SU-DHL-6 (cell line): Measurements from ENCODE around the gene BMERB1.

Experiments used
- H2AFZ ChIP-seq: fragments of 200-600 bp; sonication (generic); 2 replicates; pipeline ENCODE4 v1.6.1; 2014; ENCODE audit warnings: low read depth, mild to moderate bottlenecking, moderate library complexity, mixed read lengths, antibody characterized with exemption, low read length; ENCODE audit not compliant: severe bottlenecking
- H3F3A ChIP-seq: fragments of 200-600 bp; shearing (Covaris generic); 2 replicates; pipeline ENCODE4 v1.6.0; 2016; ENCODE audit warnings: antibody characterized with exemption, mild to moderate bottlenecking; ENCODE audit not compliant: insufficient read depth
- H3K27ac ChIP-seq: fragments of 200-600 bp; sonication (generic); 2 replicates; pipeline ENCODE4 v1.5.1; 2016; ENCODE audit warnings: low read depth, mild to moderate bottlenecking, low read length, moderate library complexity, mixed read lengths
- H3K27me3 ChIP-seq: fragments of 200-600 bp; sonication (generic), shearing (Covaris generic); 2 replicates; pipeline ENCODE4 v1.6.0; 2014; ENCODE audit warnings: mild to moderate bottlenecking, low read length
- H3K36me3 ChIP-seq: fragments of 200-600 bp; sonication (generic); 2 replicates; pipeline ENCODE4 v1.6.1; 2014; ENCODE audit warnings: mild to moderate bottlenecking, low read length, mixed read lengths
- H3K4me2 ChIP-seq: fragments of 300-600, 200-600 bp; shearing (Covaris generic), sonication (generic); 2 replicates; pipeline ENCODE4 v1.6.0; 2014; ENCODE audit warnings: low read length, low read depth, mild to moderate bottlenecking; ENCODE audit not compliant: poor library complexity, severe bottlenecking
- H3K4me3 ChIP-seq: fragments of 200-600 bp; sonication (generic); 2 replicates; pipeline ENCODE4 v1.5.1; 2014; ENCODE audit warnings: antibody characterized with exemption, low read length, mild to moderate bottlenecking, mixed read lengths; ENCODE audit not compliant: insufficient read depth, poor library complexity, severe bottlenecking
- H3K79me2 ChIP-seq: fragments of 200-600 bp; sonication (generic); 2 replicates; pipeline ENCODE4 v1.6.1; 2014; ENCODE audit warnings: mild to moderate bottlenecking, low read length, moderate library complexity; ENCODE audit not compliant: insufficient read depth
- H3K9ac ChIP-seq: fragments of 200-600 bp; sonication (generic); 2 replicates; pipeline ENCODE4 v1.7.0; 2014; ENCODE audit warnings: mild to moderate bottlenecking, low read length
- H3K9me2 ChIP-seq: fragments of 200-600 bp; sonication (generic); replicated peaks from 2 replicates; pipeline ENCODE4 v1.6.1; 2014; ENCODE audit warnings: low read length; ENCODE audit not compliant: insufficient read depth
- H3K9me3 ChIP-seq: fragments of 200-600 bp; sonication (generic); 2 replicates; pipeline ENCODE4 v1.6.1; 2014; ENCODE audit warnings: low read length, mixed read lengths; ENCODE audit not compliant: insufficient read depth
- H4K20me1 ChIP-seq: fragments of 200-600 bp; sonication (generic); 2 replicates; pipeline ENCODE4 v1.6.1; 2014; ENCODE audit warnings: low read depth, mild to moderate bottlenecking, antibody characterized with exemption, low read length, moderate library complexity, mixed read lengths
- EZH2phosphoT487 ChIP-seq: fragments of 200-600 bp; sonication (generic), shearing (Covaris generic); conservative IDR thresholded peaks from 2 replicates; pipeline ENCODE4 v1.6.1; 2018; ENCODE audit warnings: mild to moderate bottlenecking, antibody characterized with exemption, low read length, moderate library complexity, mixed read lengths
- TF ChIP-seq, protein P1 (sequence below): fragments of 200-600 bp; sonication (generic); IDR thresholded peaks from one replicate; pipeline ENCODE4 v1.5.1; 2017; ENCODE audit warnings: antibody characterized with exemption, mild to moderate bottlenecking, low read length, moderate library complexity; ENCODE audit not compliant: insufficient read depth, poor library complexity, severe bottlenecking

BMERB1 gene

DNA sequence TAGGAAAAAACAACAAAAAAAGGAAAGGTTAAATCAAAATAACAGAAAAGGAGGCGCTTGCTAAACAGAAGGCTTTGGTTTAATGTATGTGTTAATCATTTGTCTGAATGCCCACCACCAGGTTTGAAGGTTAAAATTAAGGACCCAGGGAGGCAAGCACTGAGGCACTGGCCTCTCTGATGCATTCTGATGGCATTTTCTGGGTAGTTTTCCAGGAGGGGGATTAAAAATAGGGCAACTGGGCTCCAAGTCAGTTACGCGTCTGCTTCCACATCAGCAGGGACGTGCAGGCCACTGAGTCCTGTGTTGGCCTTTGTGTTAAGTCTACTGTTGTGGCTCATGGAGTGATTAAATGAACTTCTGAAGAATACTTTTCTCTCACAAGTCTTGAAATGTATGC, 181.6 kb downstream of the BMERB1 start:
- no peak overlapping the region for H3K9ac ChIP-seq
- no peak overlapping the region for H3K4me3 ChIP-seq
- H3K27ac ChIP-seq, result no peak overlapping the region
- H3K4me2 ChIP-seq, result no peak overlapping the region
- H3K9me2 ChIP-seq, result no peaks in the 10 kb centered on the region
- no peaks in the 10 kb centered on the region for H3K27me3 ChIP-seq
- no peaks in the 10 kb centered on the region for H4K20me1 ChIP-seq
- H3K9me3 ChIP-seq, result no peaks in the 10 kb centered on the region
- no peaks in the 10 kb centered on the region for H3F3A ChIP-seq
- H3K79me2 ChIP-seq, result no peaks in the 10 kb centered on the region
- H3K36me3 ChIP-seq, result peaks cover 30% of the 10 kb centered on the region
- TF ChIP-seq, protein P1, sequence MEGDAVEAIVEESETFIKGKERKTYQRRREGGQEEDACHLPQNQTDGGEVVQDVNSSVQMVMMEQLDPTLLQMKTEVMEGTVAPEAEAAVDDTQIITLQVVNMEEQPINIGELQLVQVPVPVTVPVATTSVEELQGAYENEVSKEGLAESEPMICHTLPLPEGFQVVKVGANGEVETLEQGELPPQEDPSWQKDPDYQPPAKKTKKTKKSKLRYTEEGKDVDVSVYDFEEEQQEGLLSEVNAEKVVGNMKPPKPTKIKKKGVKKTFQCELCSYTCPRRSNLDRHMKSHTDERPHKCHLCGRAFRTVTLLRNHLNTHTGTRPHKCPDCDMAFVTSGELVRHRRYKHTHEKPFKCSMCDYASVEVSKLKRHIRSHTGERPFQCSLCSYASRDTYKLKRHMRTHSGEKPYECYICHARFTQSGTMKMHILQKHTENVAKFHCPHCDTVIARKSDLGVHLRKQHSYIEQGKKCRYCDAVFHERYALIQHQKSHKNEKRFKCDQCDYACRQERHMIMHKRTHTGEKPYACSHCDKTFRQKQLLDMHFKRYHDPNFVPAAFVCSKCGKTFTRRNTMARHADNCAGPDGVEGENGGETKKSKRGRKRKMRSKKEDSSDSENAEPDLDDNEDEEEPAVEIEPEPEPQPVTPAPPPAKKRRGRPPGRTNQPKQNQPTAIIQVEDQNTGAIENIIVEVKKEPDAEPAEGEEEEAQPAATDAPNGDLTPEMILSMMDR, result no peak
- TF ChIP-seq EZH2phosphoT487, result no peak
- no peak overlapping the region for H2AFZ ChIP-seq

DNA sequence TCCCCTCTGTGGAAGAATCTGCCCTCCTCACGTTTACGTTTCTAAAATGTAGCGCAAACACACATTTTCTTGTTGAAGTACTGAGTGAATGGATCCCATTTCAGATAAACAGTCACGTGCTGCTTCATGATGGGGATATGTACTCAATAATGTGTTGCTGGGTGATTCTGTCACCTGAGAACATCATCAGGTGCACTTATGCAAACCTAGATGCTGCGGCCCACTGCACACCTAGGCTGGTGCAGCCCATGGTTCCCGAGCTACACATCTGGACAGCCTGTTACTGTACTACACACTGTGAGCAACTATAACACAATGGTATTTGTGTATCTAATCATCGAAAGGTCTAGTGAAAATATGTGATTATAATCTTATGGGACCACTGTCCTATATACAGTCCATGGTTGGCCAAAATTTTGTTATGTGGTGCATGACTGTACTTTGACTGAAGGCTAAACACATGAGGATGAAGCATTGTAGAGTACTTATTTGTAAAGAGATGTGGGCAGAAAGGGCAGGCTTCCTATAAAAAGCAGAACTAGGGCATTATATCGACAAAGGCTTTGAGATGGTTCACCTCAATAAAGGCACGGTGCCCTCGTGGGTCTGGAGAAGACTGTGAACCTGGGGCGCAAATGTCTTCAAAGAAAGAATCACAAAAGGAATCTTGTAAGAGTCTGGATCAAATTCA, 182.2 kb downstream of the BMERB1 start:
- H3K27me3 ChIP-seq, result no peaks in the 10 kb centered on the region
- TF ChIP-seq EZH2phosphoT487, result no peak
- TF ChIP-seq, protein P1, result no peak
- no peaks in the 10 kb centered on the region for H3K9me3 ChIP-seq
- H3K36me3 ChIP-seq, result peaks cover 33% of the 10 kb centered on the region
- no peaks in the 10 kb centered on the region for H3F3A ChIP-seq
- H3K9ac ChIP-seq, result no peak overlapping the region
- no peak overlapping the region for H2AFZ ChIP-seq
- H4K20me1 ChIP-seq, result no peaks in the 10 kb centered on the region
- no peak overlapping the region for H3K4me2 ChIP-seq
- no peaks in the 10 kb centered on the region for H3K9me2 ChIP-seq
- H3K27ac ChIP-seq, result no peak overlapping the region
- H3K79me2 ChIP-seq, result no peaks in the 10 kb centered on the region
- H3K4me3 ChIP-seq, result no peak overlapping the region

DNA sequence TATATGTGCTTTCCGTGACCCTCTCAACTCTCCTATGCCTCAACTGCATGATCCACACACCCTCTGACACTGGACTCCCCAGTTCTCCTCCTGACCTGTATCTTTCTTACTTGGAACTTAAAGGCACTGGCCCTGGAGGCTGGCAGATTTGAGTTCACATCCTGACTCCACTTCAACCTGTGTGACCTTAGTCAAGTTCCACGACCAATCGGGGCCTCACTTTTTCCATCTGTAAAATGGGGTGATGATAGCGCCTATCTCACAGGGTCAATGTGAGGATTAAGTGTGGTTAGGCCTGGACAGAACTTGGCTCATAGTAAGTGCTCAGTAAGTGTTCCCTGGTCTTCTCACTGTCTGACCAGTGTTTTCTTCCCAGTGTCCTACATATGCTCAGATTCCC, 183.5 kb downstream of the BMERB1 start:
- Histone ChIP-seq H3F3A (no peaks in the 10 kb centered on the region), H3K9me3 (no peaks in the 10 kb centered on the region), H3K36me3 (peaks cover 27% of the 10 kb centered on the region), H3K4me3 (no peak overlapping the region), H3K79me2 (no peaks in the 10 kb centered on the region), H3K9me2 (no peaks in the 10 kb centered on the region), H3K4me2 (no peak overlapping the region), H3K27me3 (no peaks in the 10 kb centered on the region), H4K20me1 (no peaks in the 10 kb centered on the region), H3K9ac (no peak overlapping the region), H3K27ac (no peak overlapping the region), H2AFZ (no peak overlapping the region)
- TF ChIP-seq, protein P1, result no peak
- no peak for TF ChIP-seq EZH2phosphoT487
